ENCODE results near the gene CDC25B.

Gene CDC25B

DNA sequence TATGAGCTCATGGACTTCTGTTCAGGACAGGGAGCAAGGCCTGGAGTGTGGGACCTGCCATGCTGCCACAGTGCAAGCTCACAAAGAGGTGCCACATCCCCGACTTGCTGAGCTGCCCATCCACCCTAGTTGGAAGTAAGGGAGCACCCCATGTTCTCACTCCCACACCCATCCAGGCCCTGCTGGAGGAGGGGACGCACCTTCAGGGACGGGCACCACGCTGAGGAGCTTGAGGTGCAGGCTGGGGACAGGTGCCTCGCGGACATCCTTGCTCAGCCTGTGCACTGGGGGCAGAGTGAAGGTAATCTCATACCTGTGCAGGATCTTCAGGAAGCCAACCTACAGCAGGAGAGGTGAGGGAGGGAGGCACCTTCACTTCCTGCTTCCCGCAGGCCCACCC lies 40.8 kb upstream of the CDC25B start:
- TF ChIP-seq ARNTL (CRISPR knock-in tag; IDR thresholded peaks at IDR 0.05; ENCODE audit: borderline replicate concordance, low read depth) (no peak), TCF4 (CRISPR knock-in tag; IDR thresholded peaks at IDR 0.05; ENCODE audit: borderline replicate concordance) (no peak), ZC3H10 (CRISPR knock-in tag; IDR thresholded peaks at IDR 0.05) (no peak), ZNF70 (CRISPR knock-in tag; IDR thresholded peaks at IDR 0.05) (no peak), ZFP30 (CRISPR knock-in tag; IDR thresholded peaks at IDR 0.05) (no peak), ISL1 (CRISPR knock-in tag; IDR thresholded peaks at IDR 0.05) (no peak), RARB (CRISPR knock-in tag; IDR thresholded peaks at IDR 0.05) (no peak), PPARA (CRISPR knock-in tag; IDR thresholded peaks at IDR 0.05; ENCODE audit: borderline replicate concordance) (no peak), ZNF565 (CRISPR knock-in tag; conservative IDR thresholded peaks at IDR 0.05; ENCODE audit: low read depth) (no peak), TOX (CRISPR knock-in tag; IDR thresholded peaks at IDR 0.05; ENCODE audit: borderline replicate concordance) (no peak), ZFP3 (CRISPR knock-in tag; IDR thresholded peaks at IDR 0.05) (no peak)
- TF ChIP-seq, protein P1, sequence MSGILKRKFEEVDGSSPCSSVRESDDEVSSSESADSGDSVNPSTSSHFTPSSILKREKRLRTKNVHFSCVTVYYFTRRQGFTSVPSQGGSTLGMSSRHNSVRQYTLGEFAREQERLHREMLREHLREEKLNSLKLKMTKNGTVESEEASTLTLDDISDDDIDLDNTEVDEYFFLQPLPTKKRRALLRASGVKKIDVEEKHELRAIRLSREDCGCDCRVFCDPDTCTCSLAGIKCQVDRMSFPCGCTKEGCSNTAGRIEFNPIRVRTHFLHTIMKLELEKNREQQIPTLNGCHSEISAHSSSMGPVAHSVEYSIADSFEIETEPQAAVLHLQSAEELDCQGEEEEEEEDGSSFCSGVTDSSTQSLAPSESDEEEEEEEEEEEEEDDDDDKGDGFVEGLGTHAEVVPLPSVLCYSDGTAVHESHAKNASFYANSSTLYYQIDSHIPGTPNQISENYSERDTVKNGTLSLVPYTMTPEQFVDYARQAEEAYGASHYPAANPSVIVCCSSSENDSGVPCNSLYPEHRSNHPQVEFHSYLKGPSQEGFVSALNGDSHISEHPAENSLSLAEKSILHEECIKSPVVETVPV (CRISPR knock-in tag; IDR thresholded peaks at IDR 0.05), result no peak
- no peak for ATAC-seq

DNA sequence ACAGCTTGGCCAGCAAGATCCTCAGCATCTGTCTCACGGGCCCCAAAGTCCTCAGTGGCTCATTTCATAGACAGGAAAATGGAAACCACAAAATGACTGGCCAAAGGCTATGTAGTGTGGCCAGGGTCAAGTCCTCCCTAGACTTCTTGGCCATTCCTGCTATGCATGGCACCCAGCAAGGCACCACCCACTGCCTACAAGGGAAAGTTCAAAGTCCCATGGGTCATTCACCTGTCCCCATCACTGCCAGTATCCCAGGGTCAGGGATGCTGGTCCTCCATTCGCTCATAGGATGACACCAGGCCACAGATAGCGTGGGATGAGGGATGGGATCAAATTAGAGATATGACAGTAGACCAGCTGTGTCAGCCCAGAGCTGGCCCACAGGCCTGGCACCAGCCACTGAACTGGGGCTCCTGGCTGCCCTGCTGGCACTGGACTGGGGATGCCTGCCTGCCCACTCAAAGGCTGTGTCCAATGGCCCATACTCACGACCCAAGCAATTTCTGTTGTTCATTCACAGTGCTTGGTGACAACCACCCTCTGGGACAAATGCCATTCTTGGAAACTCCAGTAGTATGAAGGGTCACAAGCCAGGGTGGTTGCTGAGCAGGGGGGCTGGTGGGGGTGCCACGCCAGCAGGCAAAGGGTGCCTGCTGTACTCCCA lies 40.2 kb upstream of the CDC25B start:
- no peak for ATAC-seq

DNA sequence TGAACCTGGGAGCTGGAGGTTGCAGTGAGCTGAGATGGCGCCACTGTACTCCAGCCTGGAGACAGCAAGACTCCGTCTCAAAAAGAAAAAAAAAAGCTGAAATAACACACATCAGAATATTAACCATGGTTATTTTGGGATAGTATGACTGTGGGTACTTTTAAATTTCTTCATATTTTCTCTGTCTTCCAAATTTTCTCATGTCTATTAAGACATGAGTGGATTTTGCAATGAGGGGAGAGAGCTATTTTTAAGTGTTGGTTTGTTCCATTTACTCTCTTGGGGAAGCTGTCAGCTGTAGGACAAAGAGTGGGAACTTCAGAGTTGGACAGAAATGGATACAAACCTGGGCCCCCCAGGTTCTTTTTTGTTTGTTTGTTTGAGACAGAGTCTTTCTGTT lies 38.8 kb upstream of the CDC25B start:
- no peak for ATAC-seq
- TF ChIP-seq, protein P2, sequence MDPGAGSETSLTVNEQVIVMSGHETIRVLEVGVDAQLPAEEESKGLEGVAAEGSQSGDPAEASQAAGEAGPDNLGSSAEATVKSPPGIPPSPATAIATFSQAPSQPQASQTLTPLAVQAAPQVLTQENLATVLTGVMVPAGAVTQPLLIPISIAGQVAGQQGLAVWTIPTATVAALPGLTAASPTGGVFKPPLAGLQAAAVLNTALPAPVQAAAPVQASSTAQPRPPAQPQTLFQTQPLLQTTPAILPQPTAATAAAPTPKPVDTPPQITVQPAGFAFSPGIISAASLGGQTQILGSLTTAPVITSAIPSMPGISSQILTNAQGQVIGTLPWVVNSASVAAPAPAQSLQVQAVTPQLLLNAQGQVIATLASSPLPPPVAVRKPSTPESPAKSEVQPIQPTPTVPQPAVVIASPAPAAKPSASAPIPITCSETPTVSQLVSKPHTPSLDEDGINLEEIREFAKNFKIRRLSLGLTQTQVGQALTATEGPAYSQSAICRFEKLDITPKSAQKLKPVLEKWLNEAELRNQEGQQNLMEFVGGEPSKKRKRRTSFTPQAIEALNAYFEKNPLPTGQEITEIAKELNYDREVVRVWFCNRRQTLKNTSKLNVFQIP (CRISPR knock-in tag; IDR thresholded peaks at IDR 0.05; ENCODE audit: borderline replicate concordance, low read depth), result no peak
- TF ChIP-seq BACH2 (CRISPR knock-in tag; IDR thresholded peaks at IDR 0.05; ENCODE audit: borderline replicate concordance) (no peak), TCF4 (CRISPR knock-in tag; IDR thresholded peaks at IDR 0.05; ENCODE audit: borderline replicate concordance) (no peak), ZFP3 (CRISPR knock-in tag; IDR thresholded peaks at IDR 0.05) (no peak), OSR1 (CRISPR knock-in tag; IDR thresholded peaks at IDR 0.05) (no peak), GLIS3 (CRISPR knock-in tag; IDR thresholded peaks at IDR 0.05) (no peak), ISL1 (CRISPR knock-in tag; IDR thresholded peaks at IDR 0.05) (no peak), TOX (CRISPR knock-in tag; IDR thresholded peaks at IDR 0.05; ENCODE audit: borderline replicate concordance) (no peak), ZNF8 (CRISPR knock-in tag; IDR thresholded peaks at IDR 0.05) (no peak), CSDC2 (CRISPR knock-in tag; IDR thresholded peaks at IDR 0.05) (no peak), ZFP30 (CRISPR knock-in tag; IDR thresholded peaks at IDR 0.05) (no peak), ZC3H10 (CRISPR knock-in tag; IDR thresholded peaks at IDR 0.05) (no peak), PPARA (CRISPR knock-in tag; IDR thresholded peaks at IDR 0.05; ENCODE audit: borderline replicate concordance) (no peak), RARB (CRISPR knock-in tag; IDR thresholded peaks at IDR 0.05) (no peak), ZNF565 (CRISPR knock-in tag; conservative IDR thresholded peaks at IDR 0.05; ENCODE audit: low read depth) (no peak), ZNF70 (CRISPR knock-in tag; IDR thresholded peaks at IDR 0.05) (no peak)
- TF ChIP-seq, protein P3, sequence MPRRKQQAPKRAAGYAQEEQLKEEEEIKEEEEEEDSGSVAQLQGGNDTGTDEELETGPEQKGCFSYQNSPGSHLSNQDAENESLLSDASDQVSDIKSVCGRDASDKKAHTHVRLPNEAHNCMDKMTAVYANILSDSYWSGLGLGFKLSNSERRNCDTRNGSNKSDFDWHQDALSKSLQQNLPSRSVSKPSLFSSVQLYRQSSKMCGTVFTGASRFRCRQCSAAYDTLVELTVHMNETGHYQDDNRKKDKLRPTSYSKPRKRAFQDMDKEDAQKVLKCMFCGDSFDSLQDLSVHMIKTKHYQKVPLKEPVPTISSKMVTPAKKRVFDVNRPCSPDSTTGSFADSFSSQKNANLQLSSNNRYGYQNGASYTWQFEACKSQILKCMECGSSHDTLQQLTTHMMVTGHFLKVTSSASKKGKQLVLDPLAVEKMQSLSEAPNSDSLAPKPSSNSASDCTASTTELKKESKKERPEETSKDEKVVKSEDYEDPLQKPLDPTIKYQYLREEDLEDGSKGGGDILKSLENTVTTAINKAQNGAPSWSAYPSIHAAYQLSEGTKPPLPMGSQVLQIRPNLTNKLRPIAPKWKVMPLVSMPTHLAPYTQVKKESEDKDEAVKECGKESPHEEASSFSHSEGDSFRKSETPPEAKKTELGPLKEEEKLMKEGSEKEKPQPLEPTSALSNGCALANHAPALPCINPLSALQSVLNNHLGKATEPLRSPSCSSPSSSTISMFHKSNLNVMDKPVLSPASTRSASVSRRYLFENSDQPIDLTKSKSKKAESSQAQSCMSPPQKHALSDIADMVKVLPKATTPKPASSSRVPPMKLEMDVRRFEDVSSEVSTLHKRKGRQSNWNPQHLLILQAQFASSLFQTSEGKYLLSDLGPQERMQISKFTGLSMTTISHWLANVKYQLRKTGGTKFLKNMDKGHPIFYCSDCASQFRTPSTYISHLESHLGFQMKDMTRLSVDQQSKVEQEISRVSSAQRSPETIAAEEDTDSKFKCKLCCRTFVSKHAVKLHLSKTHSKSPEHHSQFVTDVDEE (CRISPR knock-in tag; IDR thresholded peaks at IDR 0.05), result no peak
- TF ChIP-seq, protein P1 (CRISPR knock-in tag; IDR thresholded peaks at IDR 0.05), result no peak
- TF ChIP-seq, protein P4, sequence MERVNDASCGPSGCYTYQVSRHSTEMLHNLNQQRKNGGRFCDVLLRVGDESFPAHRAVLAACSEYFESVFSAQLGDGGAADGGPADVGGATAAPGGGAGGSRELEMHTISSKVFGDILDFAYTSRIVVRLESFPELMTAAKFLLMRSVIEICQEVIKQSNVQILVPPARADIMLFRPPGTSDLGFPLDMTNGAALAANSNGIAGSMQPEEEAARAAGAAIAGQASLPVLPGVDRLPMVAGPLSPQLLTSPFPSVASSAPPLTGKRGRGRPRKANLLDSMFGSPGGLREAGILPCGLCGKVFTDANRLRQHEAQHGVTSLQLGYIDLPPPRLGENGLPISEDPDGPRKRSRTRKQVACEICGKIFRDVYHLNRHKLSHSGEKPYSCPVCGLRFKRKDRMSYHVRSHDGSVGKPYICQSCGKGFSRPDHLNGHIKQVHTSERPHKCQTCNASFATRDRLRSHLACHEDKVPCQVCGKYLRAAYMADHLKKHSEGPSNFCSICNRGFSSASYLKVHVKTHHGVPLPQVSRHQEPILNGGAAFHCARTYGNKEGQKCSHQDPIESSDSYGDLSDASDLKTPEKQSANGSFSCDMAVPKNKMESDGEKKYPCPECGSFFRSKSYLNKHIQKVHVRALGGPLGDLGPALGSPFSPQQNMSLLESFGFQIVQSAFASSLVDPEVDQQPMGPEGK (CRISPR knock-in tag; IDR thresholded peaks at IDR 0.05; ENCODE audit: borderline replicate concordance), result no peak

More for the DNA sequence above, 40.2 kb upstream of the CDC25B start:
- TF ChIP-seq ZNF70 (CRISPR knock-in tag; IDR thresholded peaks at IDR 0.05), result no peak
- TF ChIP-seq ZC3H10 (CRISPR knock-in tag; IDR thresholded peaks at IDR 0.05), result no peak
- TF ChIP-seq ARNTL (CRISPR knock-in tag; IDR thresholded peaks at IDR 0.05; ENCODE audit: borderline replicate concordance, low read depth), result no peak
- TF ChIP-seq ISL1 (CRISPR knock-in tag; IDR thresholded peaks at IDR 0.05), result no peak
- no peak for TF ChIP-seq BACH2 (CRISPR knock-in tag; IDR thresholded peaks at IDR 0.05; ENCODE audit: borderline replicate concordance)
- TF ChIP-seq ZFP30 (CRISPR knock-in tag; IDR thresholded peaks at IDR 0.05), result no peak
- TF ChIP-seq ESRRG (CRISPR knock-in tag; IDR thresholded peaks at IDR 0.05), result no peak
- TF ChIP-seq CSDC2 (CRISPR knock-in tag; IDR thresholded peaks at IDR 0.05), result no peak
- no peak for TF ChIP-seq TCF4 (CRISPR knock-in tag; IDR thresholded peaks at IDR 0.05; ENCODE audit: borderline replicate concordance)
